ENCODE results near the gene ICA1.
"Not testable (repeated sequence)": the region's sequence is repeated elsewhere in the genome, so short reads cannot be mapped to it uniquely, and the experiment has no call there.

The ICA1 gene

GRCh38 chr7:8261711-8262695, at the start of gene ICA1:
Gene ICA1 (minus strand): TSS chr7:8262167. CDS start chr7:8235926, 26,241 bp downstream.
- peak; percentile 52 for DNase-seq

DNA sequence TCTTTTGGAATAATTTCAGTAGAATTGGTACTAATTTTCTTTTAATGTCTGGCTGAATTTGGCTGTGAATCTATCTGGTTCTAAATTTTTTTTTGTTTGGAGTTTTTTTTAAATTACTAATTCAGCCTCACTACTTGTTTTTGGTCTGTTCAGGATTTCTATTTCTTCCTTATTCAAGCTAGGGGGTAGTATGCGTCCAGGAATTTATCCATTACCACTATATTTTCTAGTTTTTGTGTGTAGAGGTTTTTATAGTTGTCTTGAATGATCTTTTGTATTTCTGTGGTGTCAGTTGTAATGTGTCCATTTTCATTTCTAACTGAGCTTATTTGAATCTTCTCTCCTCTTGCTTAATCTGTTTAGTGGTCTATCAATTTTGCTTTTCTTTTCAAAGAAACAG, 48.9 kb upstream of the ICA1 start:
- DNase-seq: no peak

- DNase-seq: no peak
Measured at GRCh38 chr7:8305625-8306388, 43.8 kb upstream of the ICA1 start.

DNA sequence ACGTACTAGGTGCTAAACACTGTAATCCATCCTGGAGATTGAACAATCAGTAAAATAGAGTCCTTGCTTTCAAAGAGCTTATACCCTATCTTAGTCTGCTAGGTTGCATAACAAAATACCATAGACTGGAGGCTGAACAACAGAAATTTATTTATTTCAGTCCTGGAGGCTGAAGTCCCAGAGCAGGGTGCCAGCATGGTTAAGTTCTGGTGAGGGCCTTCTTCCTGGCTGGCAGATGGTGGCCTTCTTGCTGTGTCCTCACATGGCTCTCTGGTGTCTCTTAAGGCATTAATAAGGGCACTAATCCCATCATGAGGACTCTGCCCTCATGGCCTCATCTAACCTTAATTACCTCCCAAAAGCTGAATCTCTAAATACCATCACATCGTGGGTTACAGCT, 43.1 kb upstream of the ICA1 start:
- DNase-seq: no peak

GRCh38 chr7:8303904-8304528, 42.0 kb upstream of the ICA1 start:
- DNase-seq: no peak

DNA sequence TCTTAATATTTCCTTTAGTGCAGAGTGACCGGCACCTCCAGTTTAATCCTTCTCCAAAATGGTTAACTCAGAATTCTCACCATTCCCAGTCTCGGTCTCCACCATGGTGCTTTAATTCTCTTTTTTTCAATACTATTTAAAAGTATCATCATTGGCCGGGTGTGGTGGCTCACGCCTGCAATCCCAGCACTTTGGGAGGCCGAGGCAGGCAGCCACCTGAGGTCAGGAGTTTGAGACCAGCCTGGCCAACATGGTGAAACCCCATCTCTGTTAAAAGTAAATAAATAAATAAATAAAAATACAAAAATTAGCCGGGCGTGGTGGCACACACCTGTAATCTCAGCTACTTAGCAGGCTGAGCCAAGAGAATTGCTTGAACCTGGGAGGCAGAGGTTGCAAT, 35.1 kb upstream of the ICA1 start:
- not testable (repeated sequence) for DNase-seq

- no peak for DNase-seq
Measured at GRCh38 chr7:8296362-8296659, 34.3 kb upstream of the ICA1 start.

DNA sequence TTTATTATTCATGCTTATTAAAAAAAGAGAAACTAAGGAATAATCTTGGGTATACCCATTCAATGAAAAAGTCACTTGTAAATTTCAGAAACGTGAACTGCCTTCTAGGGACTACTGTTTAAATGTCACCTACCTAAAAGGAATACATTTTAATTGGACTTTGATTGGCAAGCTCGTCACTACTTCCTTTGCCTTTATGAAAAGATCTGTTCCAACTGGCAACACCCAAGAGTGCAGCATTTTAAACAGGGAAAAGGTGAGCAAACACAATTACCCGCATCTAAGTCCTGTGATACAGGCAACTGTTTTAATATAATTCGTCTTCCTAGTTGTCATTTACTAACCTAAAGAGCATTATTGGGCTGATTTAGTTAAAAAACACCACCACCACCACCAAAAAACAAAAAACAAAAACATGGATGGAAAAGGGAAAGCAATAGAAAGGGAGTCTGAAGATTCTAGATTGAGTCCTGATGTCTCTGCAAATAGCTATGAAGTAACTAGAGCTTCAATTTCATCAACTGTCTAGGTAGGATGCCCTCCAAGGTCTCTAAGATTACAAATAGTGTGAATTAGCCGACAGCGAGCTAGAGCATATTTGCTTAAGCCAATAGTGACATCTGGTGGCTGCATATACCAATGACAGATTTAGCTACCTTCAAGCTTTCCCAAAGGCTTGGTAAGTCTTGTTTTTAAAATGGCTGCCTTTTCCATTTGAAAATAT, 33.8 kb upstream of the ICA1 start:
- DNase-seq: peak; percentile 1

DNA sequence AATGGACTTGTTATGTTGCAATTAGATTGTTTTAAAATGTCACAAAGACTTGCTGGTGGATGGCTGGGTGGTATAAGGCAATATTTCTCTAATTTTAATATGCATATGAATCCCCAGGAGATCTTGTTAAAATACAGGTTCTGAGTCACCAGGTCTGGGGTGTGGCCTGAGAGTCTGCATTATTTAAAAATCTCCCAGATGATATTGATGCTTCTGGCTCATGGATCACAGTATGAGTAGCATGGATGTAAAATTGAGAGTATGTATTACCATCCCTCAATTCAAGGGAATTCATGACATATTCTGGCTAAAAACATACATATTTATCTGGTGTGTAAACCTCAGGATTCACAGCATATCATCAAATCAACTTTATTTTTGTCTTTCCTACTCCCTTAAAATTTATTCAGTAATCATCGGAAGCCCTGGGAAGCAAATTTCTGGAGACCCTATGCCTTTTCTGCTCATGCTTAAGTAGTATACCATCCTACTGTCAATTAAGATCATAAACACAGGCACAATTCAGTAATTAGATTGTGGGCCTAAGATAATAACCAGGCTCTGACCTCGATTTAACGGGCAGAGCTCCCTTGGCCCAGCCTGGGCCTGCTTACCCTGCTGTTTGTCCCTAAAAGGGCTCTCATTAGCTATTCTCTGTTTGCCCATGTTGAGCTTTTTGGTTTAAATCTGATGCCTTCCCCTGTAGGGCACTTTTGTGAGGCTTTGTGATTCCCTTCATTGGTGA, 29.6 kb upstream of the ICA1 start:
- no peak for DNase-seq

DNA sequence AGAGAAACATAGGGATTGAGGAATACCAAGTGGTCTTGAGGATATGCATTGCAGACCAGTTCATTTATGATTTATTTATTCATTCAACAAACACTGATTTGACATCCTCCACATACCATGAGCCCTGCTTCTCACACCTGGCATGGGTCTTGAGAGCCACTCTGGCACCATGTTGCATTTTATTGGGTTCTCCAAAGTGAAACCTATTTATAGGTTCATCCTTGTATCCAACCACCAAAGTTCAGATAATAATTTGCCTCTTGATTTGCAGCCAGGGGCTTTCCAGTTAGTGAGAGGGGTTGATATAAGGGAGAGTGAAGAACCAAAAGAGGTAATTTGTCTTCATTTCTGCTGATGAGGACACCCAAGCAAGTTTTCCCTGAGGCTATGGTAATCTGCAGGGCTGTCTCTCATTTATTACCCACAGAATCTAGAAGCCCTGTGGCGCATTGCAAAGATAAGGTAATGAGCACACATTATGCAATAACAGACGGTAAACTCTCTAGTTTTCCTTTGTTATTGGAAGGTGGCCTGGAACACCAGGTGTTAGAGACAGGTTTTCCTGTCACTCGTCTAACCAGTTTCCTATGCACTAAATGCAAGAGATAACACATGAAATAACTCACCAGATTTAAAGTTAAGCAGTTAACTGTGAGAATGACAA, 28.8 kb upstream of the ICA1 start:
- DNase-seq: no peak

- DNase-seq: no peak
Measured at GRCh38 chr7:8286118-8286517, 24.2 kb upstream of the ICA1 start.

GRCh38 chr7:8285155-8285554, 23.2 kb upstream of the ICA1 start:
- no peak for DNase-seq

GRCh38 chr7:8284606-8285005, 22.6 kb upstream of the ICA1 start:
- no peak for DNase-seq

- DNase-seq: no peak
Measured at GRCh38 chr7:8283968-8284367, 22.0 kb upstream of the ICA1 start.

DNA sequence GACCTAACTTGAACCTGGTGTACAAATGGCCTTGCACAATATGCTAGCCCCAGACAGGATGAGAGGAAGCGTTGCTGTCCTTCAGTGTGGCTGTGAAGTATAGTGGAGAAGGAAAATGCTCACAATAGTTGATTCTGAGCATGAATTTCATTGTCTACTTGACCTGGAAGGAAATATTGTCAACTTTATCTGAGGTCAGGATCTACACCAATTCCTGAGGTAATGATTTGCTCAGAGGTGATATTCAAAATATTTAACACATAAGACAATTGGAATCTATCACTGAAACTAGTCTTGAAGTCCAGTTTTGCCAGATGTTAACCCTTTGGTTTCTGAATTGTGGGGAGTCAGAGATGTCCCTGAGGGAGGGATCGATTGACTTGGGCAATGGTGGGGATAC, 20.9 kb upstream of the ICA1 start:
- DNase-seq: no peak

DNA sequence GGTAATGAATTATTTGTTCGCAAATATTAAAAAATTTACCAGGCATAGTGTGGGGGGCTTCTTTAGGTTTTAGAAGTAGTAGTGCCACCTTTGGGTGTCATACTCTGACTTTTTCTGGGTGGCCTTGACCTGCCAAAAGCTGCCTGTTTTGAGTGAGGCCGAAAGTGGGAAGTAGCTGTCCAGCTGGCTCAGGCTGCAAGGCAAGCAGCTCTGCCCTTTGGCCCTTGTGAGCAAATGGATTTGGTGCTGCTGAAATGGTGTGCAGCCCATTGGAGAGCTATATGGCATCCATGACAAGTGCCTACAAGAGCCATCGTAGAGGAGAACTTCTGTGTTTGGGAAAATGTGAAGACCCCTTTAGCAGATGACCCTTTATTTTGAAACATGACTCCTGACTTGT, 20.2 kb upstream of the ICA1 start:
- DNase-seq: no peak

DNA sequence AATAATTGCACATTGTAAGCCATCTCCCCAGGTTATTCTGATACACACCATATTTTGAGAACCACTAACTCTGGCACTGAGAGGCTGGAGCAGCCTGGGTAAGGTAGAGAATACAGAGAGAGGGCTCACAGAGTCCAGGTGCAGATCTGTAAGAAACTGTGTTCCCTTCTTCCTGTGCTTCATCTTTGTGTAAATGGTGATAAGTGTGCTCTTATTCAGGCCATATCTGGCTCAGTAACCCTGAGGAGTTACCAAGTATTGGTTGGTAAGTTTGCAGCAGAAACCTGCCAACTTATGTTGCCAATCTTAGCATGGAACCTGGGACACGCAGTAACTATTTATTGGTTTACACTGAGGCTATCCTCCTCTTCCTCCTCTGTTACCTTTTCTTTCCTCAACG, 16.2 kb upstream of the ICA1 start:
- no peak for DNase-seq

DNA sequence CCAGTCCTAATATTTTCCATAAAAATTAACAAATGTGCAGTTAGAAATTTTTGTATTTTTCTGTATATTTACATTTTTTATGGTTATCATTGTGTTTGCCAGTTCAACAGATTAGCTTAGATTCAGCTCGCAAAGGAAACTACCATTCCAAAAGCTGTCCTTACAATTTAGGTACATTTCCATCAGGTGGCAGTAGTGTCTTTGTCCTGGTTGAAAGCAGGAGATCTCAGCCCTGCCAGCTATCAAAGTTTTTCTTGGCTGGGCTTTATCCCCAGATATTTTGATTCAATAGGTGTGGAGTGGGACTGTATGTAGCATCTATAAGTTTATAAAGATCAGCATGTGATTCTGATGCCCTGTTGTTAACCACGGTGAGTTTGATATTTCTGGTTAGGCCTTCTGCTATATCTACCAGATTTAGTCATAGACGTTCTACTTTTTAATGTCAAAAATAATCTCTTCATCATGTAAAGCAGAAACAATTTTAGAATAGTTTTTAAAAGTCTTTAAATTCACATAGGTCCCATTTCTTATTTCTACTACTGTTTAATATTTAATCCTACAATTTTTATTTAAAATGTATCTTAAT, 15.5 kb upstream of the ICA1 start:
- no peak for DNase-seq

GRCh38 chr7:8274589-8274988, 12.6 kb upstream of the ICA1 start:
- DNase-seq: no peak

DNA sequence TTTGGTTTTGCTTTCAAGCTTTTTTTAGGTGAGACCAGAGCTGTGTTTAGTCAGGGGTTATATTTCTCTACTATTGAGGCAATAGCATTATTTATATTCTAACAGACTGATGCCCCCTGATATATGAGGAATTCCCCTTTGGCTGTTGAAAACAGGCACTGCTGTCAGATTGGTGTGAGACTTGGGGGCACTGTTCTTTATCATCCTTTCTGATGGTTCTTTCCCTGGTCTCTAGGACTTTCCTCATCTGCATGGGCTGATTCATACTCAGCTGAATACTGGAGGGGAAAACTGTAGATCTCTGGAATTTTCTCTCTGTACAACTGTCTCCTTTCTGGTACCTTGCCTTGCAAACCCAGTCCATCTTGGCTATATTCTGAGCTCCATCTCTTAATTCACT, 10.0 kb upstream of the ICA1 start:
- DNase-seq: no peak

DNA sequence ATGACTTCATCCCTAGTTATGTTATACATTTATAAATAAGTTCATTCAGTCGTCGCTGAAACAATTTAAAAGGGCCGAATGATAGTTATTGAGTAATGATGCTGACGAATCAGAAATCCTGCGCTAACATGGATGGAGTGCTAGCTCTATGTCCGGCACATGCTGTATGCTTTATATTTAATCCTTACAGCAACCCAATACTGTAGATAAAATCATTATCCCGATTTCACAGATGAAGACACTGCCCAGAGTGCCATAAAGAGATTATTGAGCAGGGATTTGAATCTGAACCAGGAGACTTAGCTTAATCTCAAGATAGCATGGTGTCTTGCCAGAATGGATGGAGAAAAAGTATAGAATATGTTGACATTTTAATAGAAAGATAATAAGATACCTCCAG, 1.1 kb upstream of the ICA1 start:
- no peak for DNase-seq
